K562 (cell line): Measurements from ENCODE around the gene SLC39A13. TPM values are rescaled to one million over a fixed set of nuclear protein-coding genes. Genes with fewer than 3 reads are reported as not detected.

Source experiments
- BDP1 ChIP-seq: IDR thresholded peaks from 3 replicates; pipeline ENCODE4 v1.6.1; 2011; ENCODE audit not compliant: insufficient read length, insufficient read depth
- CSDE1 ChIP-seq, 2 experiments: fragments of 450-650 bp; IDR thresholded peaks; 2 replicates each; pipeline ENCODE4 v1.6.1; 2016; ENCODE audit warnings: mild to moderate bottlenecking in 1 of 2
- EZH2 ChIP-seq: IDR thresholded peaks from 2 replicates; pipeline ENCODE4 v1.6.1; 2012; ENCODE audit warnings: low read depth, mild to moderate bottlenecking, inconsistent platforms, low read length, borderline replicate concordance
- FOSL1 ChIP-seq: fragments of 200-800 bp; sonication (Bioruptor generic); conservative IDR thresholded peaks from 2 replicates; pipeline ENCODE4 v1.6.1; 2016; ENCODE audit warnings: missing genetic modification characterization, missing compliant biosample characterization
- FOXM1 ChIP-seq, 2 experiments: fragments of 450-650 bp in 1 of 2; sonication (generic) in 1 of 2; formaldehyde crosslinking in 1 of 2; IDR thresholded peaks; 2 replicates each; pipeline versions ENCODE4 v1.6.1 to v1.9.0; 2017 to 2022; ENCODE audit warnings: low read depth in 2 of 2, mild to moderate bottlenecking in 2 of 2, missing genetic modification reagents in 1 of 2, moderate library complexity in 1 of 2
- GABPB1 ChIP-seq: sonication (generic); formaldehyde crosslinking; IDR thresholded peaks from 2 replicates; pipeline ENCODE4 v1.8.0; 2022; ENCODE audit warnings: mild to moderate bottlenecking, missing genetic modification reagents
- HOMEZ ChIP-seq: fragments of 250-450 bp; sonication (Bioruptor Pico); IDR thresholded peaks from 2 replicates; pipeline ENCODE4 v1.4.0; 2020; ENCODE audit warnings: mild to moderate bottlenecking, moderate library complexity
- LCOR ChIP-seq: sonication (generic); formaldehyde crosslinking; IDR thresholded peaks from 2 replicates; pipeline ENCODE4 v1.8.0; 2022; ENCODE audit warnings: mild to moderate bottlenecking, missing genetic modification reagents
- MYC ChIP-seq, 2 experiments: fragments of 250-450 bp in 1 of 2; sonication (Bioruptor Pico) in 1 of 2; IDR thresholded peaks; 2 replicates each; pipeline versions ENCODE4 v1.5.1 to v1.6.1; 2012 to 2021; ENCODE audit warnings: low read depth in 2 of 2, borderline replicate concordance in 1 of 2, improper control_type of control experiment in 1 of 2, low read length in 1 of 2, mild to moderate bottlenecking in 1 of 2, moderate library complexity in 1 of 2
- NR0B1 ChIP-seq: fragments of 450-650 bp; IDR thresholded peaks from one replicate; pipeline ENCODE4 v1.6.1; 2018; ENCODE audit warnings: mild to moderate bottlenecking, moderate library complexity; ENCODE audit not compliant: partially characterized antibody
- RFX5 ChIP-seq: IDR thresholded peaks from 2 replicates; pipeline ENCODE4 v1.6.1; 2011; ENCODE audit warnings: low read depth, mild to moderate bottlenecking, improper control_type of control experiment, low read length
- SMAD3 ChIP-seq: fragments of 450-650 bp; formaldehyde crosslinking; conservative IDR thresholded peaks from 2 replicates; pipeline ENCODE4 v1.4.0; 2020; ENCODE audit warnings: mild to moderate bottlenecking
- SNIP1 ChIP-seq: fragments of 450-650 bp; IDR thresholded peaks from 2 replicates; pipeline ENCODE4 v1.7.1; 2017; ENCODE audit warnings: low read depth, mild to moderate bottlenecking
- SPI1 ChIP-seq: IDR thresholded peaks from 2 replicates; pipeline ENCODE4 v1.6.1; 2011; ENCODE audit warnings: low read depth, low read length, control low read depth, borderline replicate concordance
- STAT5B ChIP-seq: fragments of 250-450 bp; sonication (Bioruptor Pico); IDR thresholded peaks from 2 replicates; pipeline ENCODE4 v1.8.0; 2021; ENCODE audit warnings: mild to moderate bottlenecking, inconsistent platforms
- TAF7 ChIP-seq: fragments of 450-650 bp; IDR thresholded peaks from 2 replicates; pipeline ENCODE4 v1.6.1; 2016; ENCODE audit warnings: missing genetic modification characterization, missing compliant biosample characterization
- VEZF1 ChIP-seq: fragments of 200-800 bp; sonication (Bioruptor generic); IDR thresholded peaks from 2 replicates; pipeline ENCODE4 v1.6.1; 2017; ENCODE audit warnings: missing genetic modification characterization, missing compliant biosample characterization
- YY1 ChIP-seq, 3 experiments: IDR thresholded peaks; 2 replicates each; pipeline ENCODE4 v1.6.1; 2011; ENCODE audit warnings: low read length in 2 of 3, mild to moderate bottlenecking in 2 of 3, moderate library complexity in 2 of 3, borderline replicate concordance in 1 of 3, control low read depth in 1 of 3, low read depth in 1 of 3; ENCODE audit not compliant: insufficient read depth in 3 of 3, insufficient replicate concordance in 2 of 3, control insufficient read depth in 1 of 3, insufficient read length in 1 of 3; ENCODE audit errors: extremely low read depth in 1 of 3
- ZBTB7A ChIP-seq: IDR thresholded peaks from 2 replicates; pipeline ENCODE4 v1.6.1; 2011; ENCODE audit warnings: low read depth, mild to moderate bottlenecking, low read length, moderate library complexity, borderline replicate concordance; ENCODE audit not compliant: control insufficient read depth
- ZNF124 ChIP-seq: sonication (generic); formaldehyde crosslinking; IDR thresholded peaks from 2 replicates; pipeline ENCODE4 v1.8.1; 2022; ENCODE audit warnings: missing genetic modification reagents
- ZNF384 ChIP-seq: IDR thresholded peaks from 2 replicates; pipeline ENCODE4 v1.6.1; 2012; ENCODE audit warnings: low read depth, low read length, improper control_type of control experiment
- ZNF77 ChIP-seq: fragments of 250-450 bp; sonication (Bioruptor Pico); IDR thresholded peaks from 2 replicates; pipeline ENCODE4 v1.5.0; 2020
- ZNF778 ChIP-seq: fragments of 450-650 bp; formaldehyde crosslinking; IDR thresholded peaks from 2 replicates; pipeline ENCODE4 v1.4.0; 2020; ENCODE audit warnings: mild to moderate bottlenecking, moderate library complexity
- polyA plus RNA-seq, 8 experiments: library from polyadenylated mRNA; depleted of rRNA in 4 of 8; stranded (reverse) in 5 of 8; unstranded in 3 of 8; fragments of >200 nt; fragmentation: Nextera tagmentation in 2 of 8; fragmentation: Illumina TruSeq in 1 of 8; extraction: Ambion mirVana in 2 of 8; extraction: Trizol in 1 of 8; gene quantifications; 2 replicates each; pipeline versions ENCODE4 v1.2.1 to v1.2.3, GENCODE V29; 2011 to 2014; ENCODE audit warnings: inconsistent platforms in 1 of 8, missing spikeins in 1 of 8
- total RNA-seq, 7 experiments: library from RNA; depleted of rRNA in 6 of 7; stranded (reverse); fragments of >200 nt in 6 of 7; fragmentation: Illumina TruSeq in 2 of 7; extraction: Trizol in 2 of 7; gene quantifications; 2 replicates each; pipeline versions ENCODE4 v1.2.1 to v1.2.3, GENCODE V29; 2011 to 2021; ENCODE audit warnings: low replicate concordance in 1 of 7

Gene SLC39A13
- total and polyA plus RNA-seq, 9 of the 15 experiments (the other 6 are each of a cell fraction or from before 2014, with no cell fraction given), result 0.17 to 15.9 (median 3.2) TPM

- TF ChIP-seq NR0B1, result no peak
- TF ChIP-seq EZH2, result no peak
- peak; percentile 99 for TF ChIP-seq TAF7 (tag)
- TF ChIP-seq YY1 (IDR thresholded peaks at IDR 0.05; ENCODE audit: borderline replicate concordance in 1 of 3, control insufficient read depth in 1 of 3, extremely low read depth in 1 of 3, insufficient read depth in 3 of 3, insufficient read length in 1 of 3, insufficient replicate concordance in 2 of 3, low read depth in 1 of 3, low read length in 2 of 3), result peak; percentile 91 to 98 (median 94)
- TF ChIP-seq ZNF778, result no peak
- no peak for TF ChIP-seq STAT5B (CRISPR knock-in tag)
- TF ChIP-seq BDP1, result no peak
- TF ChIP-seq ZNF384, result no peak
- no peak for TF ChIP-seq SNIP1
- no peak for TF ChIP-seq ZNF124 (CRISPR knock-in tag)
- peak; percentile 96 for TF ChIP-seq VEZF1 (CRISPR knock-in tag)
- TF ChIP-seq GABPB1, result peak; percentile 96
- no peak for TF ChIP-seq SPI1
- peak; percentile 58 for TF ChIP-seq FOSL1 (tag)
- peak; percentile 51; the same call in 1 of the 2 replicates for TF ChIP-seq FOXM1 (IDR thresholded peaks at IDR 0.05; ENCODE audit: low read depth)
- no peak for TF ChIP-seq FOXM1 (CRISPR knock-in tag; IDR thresholded peaks at IDR 0.05; ENCODE audit: low read depth)
- TF ChIP-seq CSDE1 (IDR thresholded peaks at IDR 0.05), result no peak; a peak in 1 of 4 replicates
- no peak for TF ChIP-seq HOMEZ (CRISPR knock-in tag)
- no peak for TF ChIP-seq ZNF77
- TF ChIP-seq RFX5, result no peak
- no peak for TF ChIP-seq SMAD3 (CRISPR knock-in tag)
- no peak; the same call in 1 of the 2 replicates for TF ChIP-seq MYC (IDR thresholded peaks at IDR 0.05; ENCODE audit: low read depth, low read length)
- TF ChIP-seq MYC (CRISPR knock-in tag; IDR thresholded peaks at IDR 0.05; ENCODE audit: borderline replicate concordance, low read depth), result 0 out of 2 replicates have a peak, but pooled peaks have one; percentile 49
- TF ChIP-seq LCOR (CRISPR knock-in tag), result no peak; the same call in 1 of the 2 replicates
- peak; percentile 94 for TF ChIP-seq ZBTB7A
Observed at GRCh38 chr11:47426062-47426956, 17.9 kb downstream of the SLC39A13 start, which contains the start of gene PSMC3 (continued).
